ENCODE data around the gene PCCA.

GRCh38 chr13:100522618-100523309 is 433.9 kb downstream of the PCCA start:
- TF ChIP-seq POLR2AphosphoS5 (IDR thresholded peaks at IDR 0.05) (no peak), CTCF (IDR thresholded peaks at IDR 0.05) (no peak), POLR2A (IDR thresholded peaks at IDR 0.05) (no peak)

Measured in breast epithelium (tissue), 3 donors.